Measurements from ENCODE around the gene KIF5C. TPM values are rescaled to one million over a fixed set of nuclear protein-coding genes. Genes with fewer than 3 reads are reported as not detected.

KIF5C gene
- total and polyA plus RNA-seq, 2 donors (not counting 1 experiment from before 2014, with no cell fraction given) = 1.9 to 6.1 TPM

- Mint-ChIP-seq H3K27me3 (peaks cover 4% of the 10 kb centered on the region), H3K4me1 (peaks cover 55% of the 10 kb centered on the region), H3K27ac (peak overlapping the region; percentile 96), H3K4me3 (peak overlapping the region; percentile 38), H3K9me3 (ENCODE audit: insufficient read depth) (no peaks in the 10 kb centered on the region)
- peak overlapping the region; percentile 66 to 72 for H3K27ac ChIP-seq (ENCODE audit: low read length in 2 of 2)
- H3K79me2 ChIP-seq (ENCODE audit: control insufficient read depth, insufficient read depth, low read length) = no peaks in the 10 kb centered on the region
- intact Hi-C loops (cut with micrococcal nuclease) = loop anchor here (1.0 kb wide), 1 partner anchor 19 kb away; the partner anchor contains the start of gene LYPD6B
- H3K9ac ChIP-seq (ENCODE audit: low read length) = peak overlapping the region; percentile 28
- H3K27me3 ChIP-seq (replicated peaks in 1 of 4; ENCODE audit: control extremely low read depth in 1 of 4, control insufficient read depth in 3 of 4, insufficient read depth in 4 of 4, low read length in 3 of 4) = no peaks in the 10 kb centered on the region
- H3K4me2 ChIP-seq (replicated peaks; ENCODE audit: low read depth, low read length, poor library complexity, severe bottlenecking) = no peak overlapping the region
- ATAC-seq (ENCODE audit: low read depth) = no peak
- no peaks in the 10 kb centered on the region for H3K36me3 ChIP-seq (replicated peaks in 1 of 2; ENCODE audit: control extremely low read depth in 1 of 2, control insufficient read depth in 1 of 2, extremely low read depth in 1 of 2, insufficient read depth in 2 of 2, low read length in 1 of 2)
- no peaks in the 10 kb centered on the region for H4K20me1 ChIP-seq (ENCODE audit: control insufficient read depth, insufficient read depth, low read length, poor library complexity, severe bottlenecking)
- H3K4me1 ChIP-seq (ENCODE audit: control insufficient read depth in 2 of 2, insufficient read depth in 2 of 2, low read length in 2 of 2) = peaks cover 41 to 61% of the 10 kb centered on the region in 2 donors
- H3K4me3 ChIP-seq (ENCODE audit: control extremely low read depth in 1 of 5, extremely low read depth in 1 of 5, insufficient read depth in 1 of 5, low read depth in 2 of 5, low read length in 4 of 5) = peak overlapping the region in 1 of 5 experiments; percentile 4
- TF ChIP-seq CTCF (IDR thresholded peaks at IDR 0.05) (no peak), EZH2 (IDR thresholded peaks at IDR 0.05; ENCODE audit: borderline replicate concordance, insufficient read depth, low read depth, low read length, poor library complexity, severe bottlenecking) (no peak)
- ChIA-PET POLR2A (no interaction called here), CTCF (interaction anchor here (0.6 to 7.3 kb wide), 12 partner anchors 10 to 566 kb away, joined by 3 to 173 read pairs (median 14); partner anchors contain the start of gene LYPD6B)
- no peak for DNase-seq
- H3K9me3 ChIP-seq (ENCODE audit: control extremely low read depth in 1 of 3, control insufficient read depth in 2 of 3, insufficient read depth in 1 of 3, low read length in 2 of 3) = no peaks in the 10 kb centered on the region
- peak overlapping the region; percentile 5 for H2AFZ ChIP-seq (ENCODE audit: insufficient read depth, low read depth, low read length, poor library complexity, severe bottlenecking)
- WGBS (ENCODE audit: insufficient coverage) = 86% methylated on average over 2 of the region's 3 CpGs
Observed at GRCh38 chr2:149018981-149019380, 144.0 kb downstream of the KIF5C start.

GRCh38 chr2:149019768-149020167, 144.7 kb downstream of the KIF5C start:
- H3K4me1 Mint-ChIP-seq = peaks cover 58% of the 10 kb centered on the region
- TF ChIP-seq EZH2 (IDR thresholded peaks at IDR 0.05; ENCODE audit: borderline replicate concordance, insufficient read depth, low read depth, low read length, poor library complexity, severe bottlenecking) (no peak), CTCF (IDR thresholded peaks at IDR 0.05) (no peak)

More at GRCh38 chr2:149019768-149020167, 144.7 kb downstream of the KIF5C start:
- Histone ChIP-seq H3K27me3 (replicated peaks in 1 of 4; ENCODE audit: control extremely low read depth in 1 of 4, control insufficient read depth in 3 of 4, insufficient read depth in 4 of 4, low read length in 3 of 4) (no peaks in the 10 kb centered on the region), H2AFZ (ENCODE audit: insufficient read depth, low read depth, low read length, poor library complexity, severe bottlenecking) (peak overlapping the region; percentile 24), H3K36me3 (replicated peaks in 1 of 2; ENCODE audit: control extremely low read depth in 1 of 2, control insufficient read depth in 1 of 2, extremely low read depth in 1 of 2, insufficient read depth in 2 of 2, low read length in 1 of 2) (no peaks in the 10 kb centered on the region), H3K4me2 (replicated peaks; ENCODE audit: low read depth, low read length, poor library complexity, severe bottlenecking) (peak overlapping the region; percentile 62), H3K27ac (ENCODE audit: low read length in 2 of 2) (peak overlapping the region; percentile 66 to 72), H3K79me2 (ENCODE audit: control insufficient read depth, insufficient read depth, low read length) (no peaks in the 10 kb centered on the region), H3K4me1 (ENCODE audit: control insufficient read depth in 2 of 2, insufficient read depth in 2 of 2, low read length in 2 of 2) (peaks cover 41 to 61% of the 10 kb centered on the region in 2 donors), H4K20me1 (ENCODE audit: control insufficient read depth, insufficient read depth, low read length, poor library complexity, severe bottlenecking) (no peaks in the 10 kb centered on the region), H3K9ac (ENCODE audit: low read length) (peak overlapping the region; percentile 28), H3K9me3 (ENCODE audit: control extremely low read depth in 1 of 3, control insufficient read depth in 2 of 3, insufficient read depth in 1 of 3, low read length in 2 of 3) (no peaks in the 10 kb centered on the region), H3K4me3 (ENCODE audit: control extremely low read depth in 1 of 5, extremely low read depth in 1 of 5, insufficient read depth in 1 of 5, low read depth in 2 of 5, low read length in 4 of 5) (peak overlapping the region in 1 of 5 experiments; percentile 4)
- H3K27ac Mint-ChIP-seq = peak overlapping the region; percentile 96
- no CpG with 5 or more reads among the region's 2 CpGs for WGBS (ENCODE audit: insufficient coverage)
- DNase-seq = peak; percentile 43
- POLR2A ChIA-PET = no interaction called here
- peaks cover 4% of the 10 kb centered on the region for H3K27me3 Mint-ChIP-seq
- no peak for ATAC-seq (ENCODE audit: low read depth)
- H3K9me3 Mint-ChIP-seq (ENCODE audit: insufficient read depth) = no peaks in the 10 kb centered on the region
- CTCF ChIA-PET = interaction anchor here (0.6 to 7.3 kb wide), 9 partner anchors 9 to 565 kb away, joined by 3 to 173 read pairs (median 29); partner anchors contain the start of gene LYPD6B
- intact Hi-C loops (cut with micrococcal nuclease) = loop anchor here (1.0 to 10.0 kb wide), 4 partner anchors 19 to 995 kb away; partner anchors contain the start of genes KIF5C, LYPD6B, MBD5 and ORC4
- H3K4me3 Mint-ChIP-seq = peak overlapping the region; percentile 38

All from B cell (primary cell).